Activated naive CD8-positive, alpha-beta T cell treated with anti-CD3 and anti-CD28 coated beads, Interleukin-2, amount 10 ng/mL, durations not matched to agents 7 days and 5 days (primary cell): ENCODE data around the gene LDLRAD4. TPM values are rescaled to one million over a fixed set of nuclear protein-coding genes. Genes with fewer than 3 reads are reported as not detected.
A peak's percentile ranks its signal among the peaks of the same experiment; 100 is the strongest.

Experiments
- ATAC-seq: fragments of 150-1000 bp; cut with Tn5 transposase; one replicate; pipeline ENCODE4 v1.10.0; 2021; ENCODE audit warnings: low read depth, moderate library complexity
- POLR2A ChIA-PET: fragments of 350-600 bp; sonication (Branson Sonifier 250); formaldehyde crosslinking; loops from one replicate; lab custom pipeline; 2021; ENCODE audit warnings: antibody characterized with exemption; lab: Charles Lee
- DNase-seq: peaks from one replicate; pipeline ENCODE4 v3.0.0; 2021
- H3K27ac Mint-ChIP-seq: one replicate; pipeline ENCODE4 v1.8.0; 2022; ENCODE audit warnings: mild to moderate bottlenecking, mixed read lengths
- H3K27me3 Mint-ChIP-seq: one replicate; pipeline ENCODE4 v1.8.0; 2022; ENCODE audit warnings: mild to moderate bottlenecking, moderate library complexity, mixed read lengths
- H3K36me3 Mint-ChIP-seq: one replicate; pipeline ENCODE4 v1.8.0; 2021; ENCODE audit warnings: mild to moderate bottlenecking, mixed read lengths
- H3K4me1 Mint-ChIP-seq: one replicate; pipeline ENCODE4 v1.8.0; 2021; ENCODE audit warnings: mixed read lengths
- H3K4me3 Mint-ChIP-seq: one replicate; pipeline ENCODE4 v1.8.0; 2022; ENCODE audit warnings: mild to moderate bottlenecking, moderate library complexity, mixed read lengths
- H3K9me3 Mint-ChIP-seq: one replicate; pipeline ENCODE4 v1.8.0; 2021; ENCODE audit warnings: mixed read lengths
- total RNA-seq, 2 experiments: library from RNA; stranded (reverse); gene quantifications; one replicate each; pipeline ENCODE4 v1.2.3, GENCODE V29; 2021

LDLRAD4 gene
- total RNA-seq, 2 experiments from 2014 or later: 40.3 to 44.3 TPM

- peak overlapping the region; percentile 92 for H3K4me3 Mint-ChIP-seq
- H3K9me3 Mint-ChIP-seq: no peaks in the 10 kb centered on the region
- peak; percentile 31 for ATAC-seq
- H3K27ac Mint-ChIP-seq: peak overlapping the region; percentile 99
- H3K4me1 Mint-ChIP-seq: peaks cover 72% of the 10 kb centered on the region
- no peaks in the 10 kb centered on the region for H3K27me3 Mint-ChIP-seq
- no peaks in the 10 kb centered on the region for H3K36me3 Mint-ChIP-seq
- POLR2A ChIA-PET: interaction anchor here (0.7 to 8.4 kb wide), 13 partner anchors 11 to 624 kb away, joined by 3 to 117 read pairs (median 5); partner anchors contain the start of genes CEP192, FAM210A and RNMT
- peak; percentile 72 for DNase-seq
Measured at GRCh38 chr18:13614641-13615288, 396.2 kb downstream of the LDLRAD4 start.

GRCh38 chr18:13615432-13615861, 396.9 kb downstream of the LDLRAD4 start:
- no peak for ATAC-seq
- Mint-ChIP-seq H3K9me3 (no peaks in the 10 kb centered on the region), H3K27me3 (no peaks in the 10 kb centered on the region), H3K4me1 (peaks cover 72% of the 10 kb centered on the region), H3K27ac (peak overlapping the region; percentile 99), H3K36me3 (no peaks in the 10 kb centered on the region), H3K4me3 (peak overlapping the region; percentile 92)
- POLR2A ChIA-PET: interaction anchor here (0.7 to 8.4 kb wide), 4 partner anchors 36 to 399 kb away, joined by 3 to 117 read pairs (median 14); no protein-coding TSS in a partner anchor
- DNase-seq: no peak

- Mint-ChIP-seq H3K27ac (peak overlapping the region; percentile 99), H3K4me1 (peaks cover 69% of the 10 kb centered on the region), H3K4me3 (peak overlapping the region; percentile 92), H3K27me3 (no peaks in the 10 kb centered on the region), H3K9me3 (no peaks in the 10 kb centered on the region), H3K36me3 (no peaks in the 10 kb centered on the region)
- DNase-seq (no peak), ATAC-seq (no peak)
- POLR2A ChIA-PET: interaction anchor here (1.0 to 8.4 kb wide), 2 partner anchors 37 to 49 kb away, joined by 3 to 117 read pairs; no protein-coding TSS in a partner anchor
Measured at GRCh38 chr18:13616041-13616440, 397.5 kb downstream of the LDLRAD4 start.

GRCh38 chr18:13616525-13617035, 398.0 kb downstream of the LDLRAD4 start:
- Mint-ChIP-seq H3K4me1 (peaks cover 63% of the 10 kb centered on the region), H3K27ac (peak overlapping the region; percentile 99), H3K9me3 (no peaks in the 10 kb centered on the region), H3K36me3 (no peaks in the 10 kb centered on the region), H3K27me3 (no peaks in the 10 kb centered on the region), H3K4me3 (peak overlapping the region; percentile 92)
- no peak for DNase-seq
- no peak for ATAC-seq
- POLR2A ChIA-PET: interaction anchor here (1.0 kb wide), 1 partner anchor 49 kb away, joined by 3 read pairs; no protein-coding TSS in a partner anchor

- no peak for ATAC-seq
- H3K9me3 Mint-ChIP-seq: no peaks in the 10 kb centered on the region
- no peak overlapping the region for H3K27ac Mint-ChIP-seq
Measured at GRCh38 chr18:13617826-13618515, 399.4 kb downstream of the LDLRAD4 start.

GRCh38 chr18:13618760-13619438, 400.3 kb downstream of the LDLRAD4 start:
- Mint-ChIP-seq H3K36me3 (no peaks in the 10 kb centered on the region), H3K27ac (no peak overlapping the region), H3K27me3 (no peaks in the 10 kb centered on the region), H3K9me3 (no peaks in the 10 kb centered on the region), H3K4me3 (no peak overlapping the region), H3K4me1 (peaks cover 42% of the 10 kb centered on the region)
- no peak for DNase-seq
- no peak for ATAC-seq
- POLR2A ChIA-PET: interaction anchor here (1.1 kb wide), 1 partner anchor 241 kb away, joined by 3 read pairs; no protein-coding TSS in a partner anchor

More at GRCh38 chr18:13617826-13618515, 399.4 kb downstream of the LDLRAD4 start:
- no peak overlapping the region for H3K4me3 Mint-ChIP-seq
- H3K4me1 Mint-ChIP-seq: peaks cover 51% of the 10 kb centered on the region
- POLR2A ChIA-PET: no interaction called here
- H3K36me3 Mint-ChIP-seq: no peaks in the 10 kb centered on the region
- no peak for DNase-seq
- H3K27me3 Mint-ChIP-seq: no peaks in the 10 kb centered on the region

- H3K4me3 Mint-ChIP-seq: no peak overlapping the region
- POLR2A ChIA-PET: interaction anchor here (1.1 kb wide), 1 partner anchor 242 kb away, joined by 3 read pairs; no protein-coding TSS in a partner anchor
- no peaks in the 10 kb centered on the region for H3K36me3 Mint-ChIP-seq
- DNase-seq (no peak), ATAC-seq (no peak)
- no peaks in the 10 kb centered on the region for H3K9me3 Mint-ChIP-seq
- no peaks in the 10 kb centered on the region for H3K27me3 Mint-ChIP-seq
- H3K4me1 Mint-ChIP-seq: peaks cover 36% of the 10 kb centered on the region
- no peak overlapping the region for H3K27ac Mint-ChIP-seq
Measured at GRCh38 chr18:13619505-13620205, 401.1 kb downstream of the LDLRAD4 start.

- ATAC-seq (no peak), DNase-seq (no peak)
- Mint-ChIP-seq H3K36me3 (no peaks in the 10 kb centered on the region), H3K27me3 (no peaks in the 10 kb centered on the region), H3K4me1 (peaks cover 32% of the 10 kb centered on the region), H3K4me3 (no peak overlapping the region), H3K27ac (peak overlapping the region; percentile 42), H3K9me3 (no peaks in the 10 kb centered on the region)
- POLR2A ChIA-PET: interaction anchor here (1.1 kb wide), 1 partner anchor 242 kb away, joined by 3 read pairs; no protein-coding TSS in a partner anchor
Measured at GRCh38 chr18:13620206-13620672, 401.7 kb downstream of the LDLRAD4 start.

- H3K4me3 Mint-ChIP-seq: no peak overlapping the region
- ATAC-seq (no peak), DNase-seq (no peak)
- H3K4me1 Mint-ChIP-seq: peaks cover 28% of the 10 kb centered on the region
- no peaks in the 10 kb centered on the region for H3K27me3 Mint-ChIP-seq
- POLR2A ChIA-PET: no interaction called here
- H3K36me3 Mint-ChIP-seq: peaks cover under 1% of the 10 kb centered on the region
- no peaks in the 10 kb centered on the region for H3K9me3 Mint-ChIP-seq
- no peak overlapping the region for H3K27ac Mint-ChIP-seq
Measured at GRCh38 chr18:13620818-13621445, 402.4 kb downstream of the LDLRAD4 start.

GRCh38 chr18:13621446-13621849, 402.9 kb downstream of the LDLRAD4 start:
- H3K27me3 Mint-ChIP-seq: no peaks in the 10 kb centered on the region

GRCh38 chr18:13621886-13622619, 403.5 kb downstream of the LDLRAD4 start:
- Mint-ChIP-seq H3K27ac (no peak overlapping the region), H3K9me3 (no peaks in the 10 kb centered on the region), H3K4me1 (peaks cover 27% of the 10 kb centered on the region), H3K27me3 (no peaks in the 10 kb centered on the region), H3K36me3 (peaks cover 7% of the 10 kb centered on the region), H3K4me3 (no peak overlapping the region)
- DNase-seq (no peak), ATAC-seq (no peak)
- POLR2A ChIA-PET: no interaction called here

More at GRCh38 chr18:13621446-13621849, 402.9 kb downstream of the LDLRAD4 start:
- DNase-seq (no peak), ATAC-seq (no peak)
- Mint-ChIP-seq H3K9me3 (no peaks in the 10 kb centered on the region), H3K4me1 (peaks cover 28% of the 10 kb centered on the region), H3K4me3 (no peak overlapping the region), H3K27ac (no peak overlapping the region), H3K36me3 (peaks cover 4% of the 10 kb centered on the region)
- POLR2A ChIA-PET: no interaction called here
